GM19193 (cell line): ENCODE measurements around the gene OR2L3.

Source experiments
- POLR2A ChIP-seq: IDR thresholded peaks from 4 replicates; pipeline ENCODE4 v1.6.1; 2011; ENCODE audit not compliant: insufficient read depth, insufficient read length; ENCODE audit errors: extremely low read depth

Gene OR2L3, protein sequence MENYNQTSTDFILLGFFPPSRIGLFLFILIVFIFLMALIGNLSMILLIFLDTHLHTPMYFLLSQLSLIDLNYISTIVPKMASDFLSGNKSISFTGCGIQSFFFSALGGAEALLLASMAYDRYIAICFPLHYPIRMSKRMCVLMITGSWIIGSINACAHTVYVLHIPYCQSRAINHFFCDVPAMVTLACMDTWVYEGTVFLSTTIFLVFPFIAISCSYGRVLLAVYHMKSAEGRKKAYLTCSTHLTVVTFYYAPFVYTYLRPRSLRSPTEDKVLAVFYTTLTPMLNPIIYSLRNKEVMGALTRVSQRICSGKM

DNA sequence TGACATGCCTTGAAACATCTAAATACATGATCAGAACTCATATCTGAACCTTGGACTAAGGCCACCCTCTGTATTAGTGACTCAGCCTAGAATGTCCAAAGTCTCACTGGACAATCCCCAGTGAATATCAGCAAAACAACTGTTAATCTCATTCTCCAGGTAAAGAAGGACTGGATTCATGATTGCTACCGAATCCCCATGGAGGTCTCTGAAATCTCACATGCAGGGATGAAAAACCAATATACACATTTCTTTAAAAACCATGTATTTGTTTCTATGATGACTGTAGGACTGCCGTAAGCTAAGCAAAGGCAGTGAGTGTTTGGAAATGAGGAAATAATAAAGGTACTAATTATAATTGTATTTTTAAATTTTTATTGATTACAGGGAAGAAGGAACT is at the start of gene OR2L3:
Gene OR2L3 (plus strand): TSS at position 301 of the 400 bp plus-strand sequence. CDS start 13,846 bp downstream, outside the sequence.
- no peak for TF ChIP-seq POLR2A

DNA sequence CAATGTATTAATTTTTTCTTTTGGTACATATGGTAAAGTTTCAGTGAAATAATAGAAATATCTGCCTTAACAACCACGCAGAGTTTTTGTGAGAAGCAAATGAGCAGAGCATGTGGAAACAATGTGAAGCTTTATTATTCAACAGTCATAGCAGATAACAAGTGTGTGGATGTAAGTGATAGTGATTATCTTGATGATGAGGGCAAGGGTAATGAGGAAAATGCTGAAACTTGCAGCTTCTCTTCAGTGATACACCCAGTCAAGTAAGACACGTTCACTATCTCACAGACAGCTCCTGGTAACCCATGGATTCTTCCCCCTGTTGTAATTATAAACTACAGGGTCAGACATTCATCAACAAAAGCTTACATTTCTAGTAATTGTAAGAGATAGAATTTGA is 47.8 kb upstream of the OR2L3 start:
- no peak for TF ChIP-seq POLR2A

DNA sequence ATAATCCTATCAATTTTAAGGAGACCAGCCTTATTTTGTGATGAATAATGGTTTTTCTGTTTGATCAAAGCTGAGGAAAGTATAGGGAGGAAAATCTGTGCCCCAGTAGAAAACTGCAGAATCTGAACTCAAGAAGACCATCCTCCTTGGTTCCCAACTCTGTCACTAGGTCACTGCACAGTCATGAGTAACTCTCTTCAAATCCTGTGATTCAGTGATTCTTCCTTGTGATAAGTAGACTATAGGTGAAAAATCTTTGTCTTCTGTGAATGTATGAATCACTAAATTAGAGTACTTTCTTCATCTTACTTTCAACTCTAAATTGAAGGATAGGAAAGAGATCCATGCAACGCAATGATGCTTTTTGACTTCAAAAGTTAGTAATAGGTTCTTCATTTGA is 46.5 kb upstream of the OR2L3 start:
- no peak for TF ChIP-seq POLR2A

DNA sequence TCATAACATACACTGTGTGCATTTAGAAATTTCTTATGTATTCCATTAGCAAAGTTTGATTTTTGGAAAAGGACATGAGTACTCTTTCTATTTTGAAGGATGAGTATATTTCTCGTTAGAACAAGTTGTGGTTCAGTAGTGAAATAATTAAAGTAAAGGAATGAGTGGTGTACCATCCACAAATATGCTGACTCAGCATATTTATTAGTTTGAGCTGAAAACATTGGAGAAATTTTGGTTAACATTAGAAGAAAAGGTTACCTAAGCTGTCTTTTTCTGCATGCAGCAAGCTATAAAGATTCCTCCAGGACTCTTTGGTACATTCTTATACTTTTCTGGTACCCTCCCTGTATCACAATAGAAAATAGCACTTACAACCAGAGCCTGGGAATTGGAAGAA is 38.9 kb upstream of the OR2L3 start:
- no peak for TF ChIP-seq POLR2A

DNA sequence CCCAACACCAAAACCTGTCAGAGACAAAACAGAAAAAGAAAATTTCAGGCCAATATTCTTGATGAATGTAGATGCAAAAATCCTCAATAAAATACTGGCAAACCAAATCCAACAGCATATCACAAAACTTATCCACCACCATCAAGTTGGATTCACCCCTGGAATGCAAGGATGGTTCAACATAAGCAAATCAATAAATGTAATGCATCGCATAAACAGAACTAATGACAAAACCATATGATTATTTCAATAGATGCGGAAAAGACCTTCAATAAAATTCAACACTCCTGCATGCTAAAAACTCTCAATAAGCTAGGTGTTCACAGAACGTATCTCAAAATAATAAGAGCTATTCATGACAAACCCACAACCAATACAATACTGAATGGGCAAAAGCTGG is 37.0 kb upstream of the OR2L3 start:
- TF ChIP-seq POLR2A = no peak

DNA sequence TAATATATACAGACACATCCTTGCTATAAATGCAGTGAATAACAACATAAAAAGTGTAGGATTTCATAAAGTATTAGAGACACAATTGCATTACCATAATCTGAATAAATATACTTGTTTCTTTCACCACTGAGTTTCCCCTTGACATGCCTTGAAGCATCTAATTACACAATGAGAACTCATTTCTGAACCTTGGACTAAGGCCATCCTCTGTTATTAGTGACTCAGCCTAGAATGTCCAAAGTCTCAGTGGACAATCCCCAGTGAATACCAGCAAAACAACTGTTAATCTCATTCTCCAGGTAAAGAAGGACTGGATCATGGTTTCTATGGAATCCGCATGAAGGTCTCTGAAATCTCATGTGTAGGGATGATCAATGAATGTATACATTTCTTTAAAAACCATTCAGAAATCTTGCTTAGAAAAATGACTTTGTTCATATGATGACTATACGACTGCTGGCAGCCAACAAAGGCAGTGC is 33.4 kb upstream of the OR2L3 start, which contains the start of gene OR2L5:
Gene OR2L5 (plus strand): TSS at position 432 of the 482 bp plus-strand sequence. CDS start 8,288 bp downstream, outside the sequence.
- TF ChIP-seq POLR2A = no peak

DNA sequence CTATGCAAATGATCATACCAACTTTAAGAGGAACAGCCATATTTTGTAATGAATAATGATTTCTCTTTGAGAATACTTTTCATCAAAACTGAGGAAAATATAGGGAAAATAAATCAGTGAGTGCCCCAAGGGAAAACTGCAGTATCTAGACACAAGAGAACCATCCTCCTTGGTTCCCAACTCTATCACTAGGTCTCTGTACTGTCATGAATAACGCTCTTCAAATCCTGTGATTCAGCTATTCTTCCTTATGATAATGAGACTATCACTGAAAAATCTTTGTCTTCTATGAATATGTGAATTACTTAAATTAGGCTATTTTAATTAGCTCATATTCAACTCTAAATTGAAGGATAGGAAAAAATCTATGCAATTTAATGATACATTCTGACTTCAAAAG is 30.8 kb upstream of the OR2L3 start:
- no peak for TF ChIP-seq POLR2A

DNA sequence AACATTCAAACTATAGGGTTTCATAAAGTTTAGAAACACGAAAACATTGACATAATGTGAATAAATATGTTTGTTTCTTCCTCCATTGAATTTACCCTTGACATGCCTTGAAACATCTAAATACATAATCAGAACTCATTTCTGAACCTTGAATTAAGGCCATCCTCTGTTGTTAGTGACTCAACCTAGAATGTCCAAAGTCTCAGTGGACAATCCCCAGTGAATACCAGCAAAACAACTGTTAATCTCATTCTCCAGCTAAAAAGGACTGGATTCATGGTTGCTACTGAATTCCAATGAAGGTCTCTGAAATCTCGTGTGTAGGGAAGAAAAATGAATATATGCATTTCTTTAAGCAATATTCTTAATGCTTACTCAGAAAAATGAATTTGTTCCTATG is 16.9 kb upstream of the OR2L3 start, which contains the start of gene OR2L2:
Gene OR2L2 (plus strand): TSS at position 301 of the 400 bp plus-strand sequence. CDS start 8,198 bp downstream, outside the sequence.
- no peak for TF ChIP-seq POLR2A

DNA sequence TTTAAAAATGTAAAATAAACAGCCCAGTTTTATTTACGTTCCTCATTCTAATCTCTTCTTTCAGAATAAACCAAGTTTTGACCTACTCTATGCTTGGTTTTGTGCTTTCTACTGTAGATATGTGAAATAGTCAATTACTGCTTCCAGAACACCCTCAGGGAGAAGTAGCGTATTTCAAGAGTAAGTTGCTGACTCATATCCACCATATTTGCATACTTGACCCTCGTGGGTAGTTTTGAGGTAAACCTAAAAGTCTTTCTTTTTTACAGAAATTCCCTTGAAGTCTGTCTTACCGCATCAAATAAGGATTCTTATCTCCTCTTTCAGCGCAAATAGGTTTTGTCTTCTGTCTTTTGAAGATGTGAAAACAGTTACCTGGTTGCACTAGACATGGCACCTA is 1.4 kb upstream of the OR2L3 start:
- TF ChIP-seq POLR2A = no peak

DNA sequence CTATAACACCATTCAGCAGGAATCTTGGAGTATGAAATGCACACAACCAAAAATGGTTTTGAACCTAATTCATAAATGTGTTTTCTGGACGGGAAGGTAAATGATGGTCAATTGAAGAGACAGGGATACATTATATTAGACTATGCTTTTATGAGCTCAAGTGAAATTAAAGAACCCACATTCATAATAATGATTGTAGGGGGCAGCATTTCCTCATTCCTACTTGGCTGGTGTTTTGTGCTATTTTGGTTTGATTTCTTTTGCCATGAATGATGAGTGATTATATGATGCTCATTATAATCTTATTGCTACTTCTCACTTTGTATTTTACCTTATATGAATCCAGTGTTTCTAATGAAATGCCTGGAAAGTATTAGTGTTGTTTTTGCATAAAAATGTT is 372 bp downstream of the OR2L3 start:
- no peak for TF ChIP-seq POLR2A

DNA sequence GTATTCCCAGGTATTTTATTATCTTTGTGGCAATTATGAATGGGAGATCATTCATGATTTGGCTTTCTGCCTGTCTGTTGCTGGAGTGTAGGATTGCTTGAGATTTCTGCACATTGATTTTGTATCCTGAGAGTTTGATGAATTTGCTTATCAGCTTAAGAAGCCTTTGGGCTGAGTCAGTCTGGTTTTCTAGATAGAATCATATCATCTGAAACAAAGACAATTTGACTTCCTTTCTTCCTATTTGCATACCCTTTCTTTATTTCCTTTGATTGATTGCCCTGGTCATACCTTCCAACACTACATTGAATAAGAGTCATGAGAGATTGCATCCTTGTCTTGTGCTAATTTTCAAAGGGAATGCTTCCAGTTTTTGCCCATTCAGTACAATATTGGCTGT is 8.0 kb downstream of the OR2L3 start:
- TF ChIP-seq POLR2A = no peak

DNA sequence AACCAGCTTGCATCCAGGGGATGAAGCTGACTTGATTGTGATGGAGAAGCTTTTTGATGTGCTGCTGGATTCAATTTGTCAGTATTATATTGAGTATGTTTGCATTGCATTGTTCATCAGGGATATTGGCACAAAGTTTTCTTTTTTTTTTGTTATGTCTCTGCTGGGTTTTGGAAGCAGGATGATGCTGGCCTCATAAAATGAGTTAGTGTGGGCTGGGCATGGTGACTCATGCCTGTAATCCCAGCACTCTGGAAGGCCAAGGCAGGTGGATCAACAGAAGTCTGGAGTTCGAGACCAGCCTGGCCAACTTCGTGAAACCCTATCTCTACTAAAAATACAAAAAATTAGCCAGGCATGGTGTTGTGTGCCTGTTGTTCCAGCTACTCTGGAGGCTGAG is 8.6 kb downstream of the OR2L3 start:
- TF ChIP-seq POLR2A = no peak

DNA sequence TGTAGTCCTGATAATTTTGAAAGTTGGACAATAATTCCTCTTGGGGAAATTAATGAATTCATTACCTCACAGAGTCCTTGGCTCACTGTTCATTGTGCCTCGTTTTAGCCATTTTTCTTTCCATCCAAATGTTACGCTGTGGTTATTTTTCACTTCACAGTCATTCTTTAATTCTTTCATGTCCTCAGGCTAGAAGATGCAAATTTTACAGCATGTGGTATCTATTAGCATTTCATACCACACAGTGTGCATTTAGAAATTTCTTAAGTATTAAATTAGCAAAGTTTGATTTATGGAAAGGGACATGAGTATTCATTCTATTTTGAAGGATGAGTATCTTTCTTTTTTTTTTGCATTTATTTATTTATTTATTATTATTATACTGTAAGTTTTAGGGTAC is 18.4 kb downstream of the OR2L3 start:
- no peak for TF ChIP-seq POLR2A

DNA sequence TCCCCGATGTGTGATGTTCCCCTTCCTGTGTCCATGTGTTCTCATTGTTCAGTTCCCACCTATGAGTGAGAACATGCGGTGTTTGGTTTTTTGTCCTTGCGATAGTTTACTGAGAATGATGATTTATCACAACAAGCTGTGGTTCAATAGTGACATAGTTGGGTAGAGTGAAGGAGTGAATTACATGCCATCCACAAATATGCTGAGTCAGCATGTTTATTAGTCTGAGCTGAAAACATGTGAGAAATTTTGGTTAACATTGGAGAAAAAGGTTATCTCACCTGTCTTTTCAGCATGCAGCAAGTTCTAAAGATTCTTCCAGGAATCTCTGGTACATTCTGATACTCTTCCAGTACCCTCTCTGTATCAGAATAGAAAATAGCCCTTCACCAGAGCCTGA is 19.0 kb downstream of the OR2L3 start:
- no peak for TF ChIP-seq POLR2A

DNA sequence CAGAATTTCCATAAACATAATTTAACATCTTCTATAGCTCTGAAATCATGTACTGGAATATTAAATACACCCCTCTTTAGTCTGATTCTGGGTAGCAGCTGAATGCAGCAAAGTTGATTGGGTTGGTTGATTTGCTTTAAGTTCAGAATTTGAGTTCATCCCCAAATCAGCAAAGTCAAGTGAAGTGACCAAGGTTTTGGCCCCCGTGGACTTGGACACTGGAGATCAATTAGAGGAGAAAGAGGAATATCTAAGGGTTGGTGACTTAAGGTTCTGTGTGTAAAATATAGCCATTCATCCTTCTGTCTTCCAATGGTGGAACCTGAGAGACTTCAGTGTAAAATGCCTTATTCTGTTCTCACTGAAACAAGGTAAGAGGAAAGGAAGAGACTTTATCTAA is 48.2 kb downstream of the OR2L3 start, which contains the start of gene OR2L13:
Gene OR2L13 (plus strand): TSS at position 301 of the 400 bp plus-strand sequence. CDS start 4,192 bp downstream, outside the sequence.
- no peak for TF ChIP-seq POLR2A

DNA sequence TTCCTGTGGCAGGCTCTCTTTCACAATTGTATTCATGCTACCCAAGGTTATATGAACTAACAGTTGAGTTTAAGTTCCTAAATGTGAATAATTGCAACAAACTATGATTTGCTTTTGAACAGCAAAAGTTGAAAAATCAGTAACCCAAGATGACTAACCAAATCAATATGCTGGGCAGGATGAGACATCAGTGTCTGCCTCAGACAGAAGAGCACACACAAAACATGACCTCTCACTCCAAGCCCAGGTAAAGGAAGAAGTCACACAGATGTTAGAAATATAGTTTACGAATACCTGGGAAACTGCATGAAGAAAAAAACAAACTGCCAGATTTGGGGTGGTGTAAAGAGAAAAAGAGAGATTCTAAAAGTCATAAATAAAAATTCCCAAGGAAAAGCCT is 51.9 kb downstream of the OR2L3 start:
- TF ChIP-seq POLR2A = no peak
